ENCODE results near the gene ZNF785.
A peak's percentile ranks its signal among the peaks of the same experiment; 100 is the strongest.
"Not testable (repeated sequence)": the region's sequence is repeated elsewhere in the genome, so short reads cannot be mapped to it uniquely, and the experiment has no call there.

The ZNF785 gene

GRCh38 chr16:30539986-30540526 lies 45.4 kb downstream of the ZNF785 start:
- DNase-seq (ENCODE audit: low spot score): not testable (repeated sequence)

- no peak for DNase-seq (ENCODE audit: low spot score)
Observed at GRCh38 chr16:30539000-30539964, 46.2 kb downstream of the ZNF785 start.

GRCh38 chr16:30536391-30537024 lies 49.0 kb downstream of the ZNF785 start:
- not testable (repeated sequence) for DNase-seq (ENCODE audit: low spot score)

- peak; percentile 64 for DNase-seq (ENCODE audit: low spot score)
Observed at GRCh38 chr16:30535777-30536190, 49.7 kb downstream of the ZNF785 start.

GRCh38 chr16:30535106-30535776 lies 50.3 kb downstream of the ZNF785 start:
- DNase-seq (ENCODE audit: low spot score): no peak

GRCh38 chr16:30534368-30535105 lies 51.0 kb downstream of the ZNF785 start, which contains the start of gene ZNF747:
TSS of gene ZNF747 (minus strand) at chr16:30534858. CDS start at chr16:30534679, 179 bp downstream.
- DNase-seq (ENCODE audit: low spot score): peak; percentile 88

- DNase-seq (ENCODE audit: low spot score): no peak
Observed at GRCh38 chr16:30533748-30534367, 51.6 kb downstream of the ZNF785 start.

- DNase-seq (ENCODE audit: low spot score): no peak
Observed at GRCh38 chr16:30533146-30533522, 52.4 kb downstream of the ZNF785 start.

GRCh38 chr16:30532285-30533145 lies 53.0 kb downstream of the ZNF785 start:
- DNase-seq (ENCODE audit: low spot score): no peak

Data from HuH-7 (cell line).